ENCODE data around the gene ARID3C.

DNA sequence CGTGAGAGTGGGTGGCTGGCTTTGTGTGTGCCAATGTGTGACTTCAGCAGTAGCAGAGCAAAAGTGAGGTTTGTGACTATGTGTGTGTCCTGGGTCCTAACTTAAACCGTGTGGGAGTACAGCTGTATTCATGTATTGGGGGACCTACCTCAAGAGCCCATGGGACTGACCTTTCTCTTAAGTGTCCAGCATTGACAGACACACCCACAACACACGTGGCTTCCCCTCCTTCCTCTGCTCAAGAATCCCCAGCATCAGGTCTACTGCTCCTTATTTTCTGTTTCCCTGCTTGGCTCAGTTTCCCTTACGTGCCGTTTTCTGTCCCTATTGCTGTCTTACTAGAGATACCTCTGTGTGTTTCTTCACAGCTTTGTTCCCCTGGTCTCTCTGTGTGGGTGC is 23.7 kb upstream of the ARID3C start:
- TF ChIP-seq, protein P1, sequence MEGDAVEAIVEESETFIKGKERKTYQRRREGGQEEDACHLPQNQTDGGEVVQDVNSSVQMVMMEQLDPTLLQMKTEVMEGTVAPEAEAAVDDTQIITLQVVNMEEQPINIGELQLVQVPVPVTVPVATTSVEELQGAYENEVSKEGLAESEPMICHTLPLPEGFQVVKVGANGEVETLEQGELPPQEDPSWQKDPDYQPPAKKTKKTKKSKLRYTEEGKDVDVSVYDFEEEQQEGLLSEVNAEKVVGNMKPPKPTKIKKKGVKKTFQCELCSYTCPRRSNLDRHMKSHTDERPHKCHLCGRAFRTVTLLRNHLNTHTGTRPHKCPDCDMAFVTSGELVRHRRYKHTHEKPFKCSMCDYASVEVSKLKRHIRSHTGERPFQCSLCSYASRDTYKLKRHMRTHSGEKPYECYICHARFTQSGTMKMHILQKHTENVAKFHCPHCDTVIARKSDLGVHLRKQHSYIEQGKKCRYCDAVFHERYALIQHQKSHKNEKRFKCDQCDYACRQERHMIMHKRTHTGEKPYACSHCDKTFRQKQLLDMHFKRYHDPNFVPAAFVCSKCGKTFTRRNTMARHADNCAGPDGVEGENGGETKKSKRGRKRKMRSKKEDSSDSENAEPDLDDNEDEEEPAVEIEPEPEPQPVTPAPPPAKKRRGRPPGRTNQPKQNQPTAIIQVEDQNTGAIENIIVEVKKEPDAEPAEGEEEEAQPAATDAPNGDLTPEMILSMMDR (IDR thresholded peaks at IDR 0.05 in 2 of 3, conservative IDR thresholded peaks at IDR 0.05 in 1 of 3; ENCODE audit: control insufficient read depth in 2 of 3, extremely low read depth in 1 of 3, insufficient read depth in 1 of 3, low read depth in 3 of 3, low read length in 3 of 3), result no peak
- TF ChIP-seq CBFB (IDR thresholded peaks at IDR 0.05; ENCODE audit: low read depth) (no peak), CHD1 (IDR thresholded peaks at IDR 0.05; ENCODE audit: low read depth, low read length) (no peak), FOS (IDR thresholded peaks at IDR 0.05; ENCODE audit: borderline replicate concordance, extremely low read depth, insufficient read length) (no peak), SIN3A (IDR thresholded peaks at IDR 0.05; ENCODE audit: low read depth, low read length) (no peak)
